ENCODE measurements around the gene LPP. TPM values are rescaled to one million over a fixed set of nuclear protein-coding genes. Genes with fewer than 3 reads are reported as not detected.
A peak's percentile ranks its signal among the peaks of the same experiment; 100 is the strongest.

LPP gene
- polyA plus RNA-seq, 3 donors: 14.1 to 23.2 (median 15.3) TPM

- H3K27me3 ChIP-seq (ENCODE audit: control insufficient read depth in 2 of 2, insufficient read depth in 2 of 2, low read length in 2 of 2): no peaks in the 10 kb centered on the region
- H4K20me1 ChIP-seq (ENCODE audit: insufficient read depth, low read length): no peaks in the 10 kb centered on the region
- H3K4me3 ChIP-seq (replicated peaks in 1 of 3; ENCODE audit: low read depth in 2 of 3, low read length in 3 of 3): peak overlapping the region in 1 of 3 experiments; percentile 14
- H3K79me2 ChIP-seq (ENCODE audit: insufficient read depth, low read length): no peaks in the 10 kb centered on the region
- intact Hi-C loops (cut with micrococcal nuclease): loop anchor here (1.0 to 10.0 kb wide), 5 partner anchors 63 to 1100 kb away; no protein-coding TSS in a partner anchor
- peaks cover 0 to 1% (median 0%) of the 10 kb centered on the region in 3 donors for H3K27me3 Mint-ChIP-seq (ENCODE audit: low read depth in 3 of 3)
- no peak overlapping the region for H2AFZ ChIP-seq (ENCODE audit: insufficient read depth, low read depth, low read length, poor library complexity, severe bottlenecking)
- peak overlapping the region; percentile 70 to 77 for H3K27ac ChIP-seq (ENCODE audit: low read depth in 1 of 2, low read length in 2 of 2)
- H3K36me3 Mint-ChIP-seq: peaks cover 8 to 13% of the 10 kb centered on the region in 2 donors
- TF ChIP-seq CTCF (IDR thresholded peaks at IDR 0.05): no peak
- H3K27ac Mint-ChIP-seq: peak overlapping the region; percentile 85 to 98 (median 91)
- no CpG with 5 or more reads among the region's 3 CpGs for WGBS (ENCODE audit: insufficient coverage)
- H3K4me1 ChIP-seq (ENCODE audit: control insufficient read depth in 1 of 2, insufficient read depth in 2 of 2, low read length in 2 of 2): peaks cover 41 to 52% of the 10 kb centered on the region in 2 donors
- peak overlapping the region; percentile 28 for H3K4me2 ChIP-seq (replicated peaks; ENCODE audit: extremely low read depth, low read length, poor library complexity, severe bottlenecking)
- H3K36me3 ChIP-seq (replicated peaks in 1 of 2; ENCODE audit: control insufficient read depth in 1 of 2, insufficient read depth in 2 of 2, low read length in 2 of 2): no peaks in the 10 kb centered on the region
- H3K9me3 ChIP-seq (replicated peaks in 1 of 2; ENCODE audit: control insufficient read depth in 1 of 2, insufficient read depth in 1 of 2, low read length in 2 of 2): no peaks in the 10 kb centered on the region
- peaks cover 45% of the 10 kb centered on the region for H3K4me1 Mint-ChIP-seq
- no peak overlapping the region for H3K4me3 Mint-ChIP-seq
- DNase-seq: peak in 1 of 3 donors; percentile 19
- H3K9me3 Mint-ChIP-seq: peaks cover 0 to 10% (median 4%) of the 10 kb centered on the region in 7 donors
- H3K9ac ChIP-seq (ENCODE audit: insufficient read depth, low read length, poor library complexity, severe bottlenecking): no peak overlapping the region
Measured at GRCh38 chr3:188841906-188842305, 687.9 kb downstream of the LPP start.

- Histone ChIP-seq H4K20me1 (ENCODE audit: insufficient read depth, low read length) (no peaks in the 10 kb centered on the region), H3K4me1 (ENCODE audit: control insufficient read depth in 1 of 2, insufficient read depth in 2 of 2, low read length in 2 of 2) (peaks cover 42 to 59% of the 10 kb centered on the region in 2 donors), H2AFZ (ENCODE audit: insufficient read depth, low read depth, low read length, poor library complexity, severe bottlenecking) (no peak overlapping the region), H3K9me3 (replicated peaks in 1 of 2; ENCODE audit: control insufficient read depth in 1 of 2, insufficient read depth in 1 of 2, low read length in 2 of 2) (no peaks in the 10 kb centered on the region), H3K36me3 (replicated peaks in 1 of 2; ENCODE audit: control insufficient read depth in 1 of 2, insufficient read depth in 2 of 2, low read length in 2 of 2) (no peaks in the 10 kb centered on the region), H3K4me3 (replicated peaks in 1 of 3; ENCODE audit: low read depth in 2 of 3, low read length in 3 of 3) (peak overlapping the region in 1 of 3 experiments; percentile 21), H3K27ac (ENCODE audit: low read depth in 1 of 2, low read length in 2 of 2) (peak overlapping the region; percentile 52 to 80), H3K4me2 (replicated peaks; ENCODE audit: extremely low read depth, low read length, poor library complexity, severe bottlenecking) (peak overlapping the region; percentile 35), H3K79me2 (ENCODE audit: insufficient read depth, low read length) (no peaks in the 10 kb centered on the region), H3K9ac (ENCODE audit: insufficient read depth, low read length, poor library complexity, severe bottlenecking) (no peak overlapping the region), H3K27me3 (ENCODE audit: control insufficient read depth in 2 of 2, insufficient read depth in 2 of 2, low read length in 2 of 2) (no peaks in the 10 kb centered on the region)
- H3K27me3 Mint-ChIP-seq (ENCODE audit: low read depth in 3 of 3): peaks cover 0 to 1% (median 0%) of the 10 kb centered on the region in 3 donors
- H3K9me3 Mint-ChIP-seq: peaks cover 0 to 10% (median 5%) of the 10 kb centered on the region in 7 donors
- intact Hi-C loops (cut with micrococcal nuclease): loop anchor here (1.0 to 10.0 kb wide), 5 partner anchors 62 to 1100 kb away; no protein-coding TSS in a partner anchor
- H3K4me1 Mint-ChIP-seq: peaks cover 50% of the 10 kb centered on the region
- TF ChIP-seq CTCF (IDR thresholded peaks at IDR 0.05): no peak
- WGBS (ENCODE audit: insufficient coverage): no CpG with 5 or more reads among the region's 1 CpG
- DNase-seq: peak; percentile 75 to 93 (median 84)
- H3K27ac Mint-ChIP-seq: peak overlapping the region; percentile 85 to 98 (median 94)
- peak overlapping the region in 1 of 2 donors; percentile 46 for H3K4me3 Mint-ChIP-seq
- H3K36me3 Mint-ChIP-seq: peaks cover 8 to 13% of the 10 kb centered on the region in 2 donors
Measured at GRCh38 chr3:188842639-188843038, 688.7 kb downstream of the LPP start.

Measured in CD14-positive monocyte (primary cell).